NCI-H524 (cell line): Measurements from ENCODE around the gene TAF11.
"Not testable (repeated sequence)": the region's sequence is repeated elsewhere in the genome, so short reads cannot be mapped to it uniquely, and the experiment has no call there.

Experiments used
- DNase-seq, 2 experiments: peaks; one replicate each; lab custom pipeline; 2025; lab: John Stamatoyannopoulos, UW

Gene TAF11

DNA sequence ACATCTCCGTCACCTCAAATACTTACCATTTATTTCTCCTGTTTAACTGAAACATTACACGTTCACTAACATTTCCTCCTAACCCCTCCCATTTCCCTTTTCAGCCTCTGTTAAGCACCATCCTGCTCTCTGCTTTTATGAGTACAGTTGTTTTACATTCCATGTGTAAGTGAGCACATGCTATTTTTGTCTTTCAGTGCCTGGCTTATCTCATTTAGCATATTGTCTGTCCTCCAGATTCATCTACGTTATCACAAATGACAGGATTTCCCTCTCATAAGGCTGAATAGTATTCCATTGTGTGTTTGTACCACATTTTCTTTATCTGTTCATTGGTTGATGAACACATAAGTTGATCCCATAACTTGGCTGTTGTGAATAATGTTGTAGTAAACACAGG is 22.7 kb downstream of the TAF11 start:
- no peak for DNase-seq

DNA sequence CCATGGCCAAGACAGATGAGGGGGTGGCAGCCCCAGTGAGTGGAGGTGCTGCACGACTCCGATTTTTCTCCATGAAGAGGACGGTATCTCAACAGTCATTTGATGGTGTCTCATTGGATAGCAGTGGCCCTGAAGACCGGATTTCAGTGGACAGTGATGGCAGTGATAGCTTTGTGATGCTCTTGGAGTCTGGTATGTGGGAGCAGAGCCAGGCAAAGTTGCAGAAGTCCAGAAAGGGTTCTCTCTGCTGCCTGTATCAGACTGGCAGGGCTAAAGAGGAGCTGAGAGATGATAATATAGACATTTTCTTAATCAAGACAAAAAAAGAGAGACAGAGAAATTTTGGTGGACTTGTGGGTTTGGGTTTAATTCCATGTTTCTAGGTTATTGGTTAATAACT is 23.8 kb downstream of the TAF11 start:
- DNase-seq = no peak

DNA sequence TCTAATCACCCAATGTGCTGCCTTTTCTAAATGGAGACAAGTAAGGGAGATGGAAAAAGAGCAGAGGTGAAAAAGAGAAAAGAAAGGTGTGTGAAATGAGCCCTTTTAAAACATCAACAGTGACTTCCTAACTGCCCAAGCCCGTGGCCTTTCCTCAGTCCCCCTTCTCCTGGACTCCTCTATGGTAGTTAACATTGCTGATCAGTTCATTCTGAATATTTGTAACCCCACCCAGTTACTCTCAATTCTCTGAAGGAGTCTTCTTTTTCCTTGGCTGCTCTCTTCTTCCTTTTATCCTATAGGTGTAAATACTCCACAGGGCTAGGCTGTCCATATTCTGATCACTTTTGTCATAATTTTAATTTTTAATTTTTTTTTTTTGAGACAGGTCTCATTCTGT is 27.1 kb downstream of the TAF11 start:
- no peak for DNase-seq

DNA sequence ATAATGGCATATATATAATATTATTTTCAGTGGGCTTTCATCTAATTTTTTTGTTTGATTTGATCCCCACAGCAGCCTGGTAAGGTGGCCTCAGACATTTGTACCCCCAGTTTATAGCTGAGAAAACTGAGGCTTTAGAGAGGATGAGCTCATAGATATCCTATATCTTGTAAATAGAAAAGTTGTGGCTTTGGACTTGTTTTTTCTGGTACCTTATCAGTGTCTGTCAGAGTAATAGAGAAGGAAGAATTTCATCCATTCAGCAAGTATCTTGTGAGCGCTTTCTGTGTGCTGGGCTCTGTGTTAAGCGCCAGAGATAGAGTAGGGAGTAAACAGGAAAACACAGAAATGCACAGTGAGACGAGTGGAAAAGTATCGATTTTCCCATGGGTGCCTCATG is 27.9 kb downstream of the TAF11 start:
- DNase-seq = no peak

DNA sequence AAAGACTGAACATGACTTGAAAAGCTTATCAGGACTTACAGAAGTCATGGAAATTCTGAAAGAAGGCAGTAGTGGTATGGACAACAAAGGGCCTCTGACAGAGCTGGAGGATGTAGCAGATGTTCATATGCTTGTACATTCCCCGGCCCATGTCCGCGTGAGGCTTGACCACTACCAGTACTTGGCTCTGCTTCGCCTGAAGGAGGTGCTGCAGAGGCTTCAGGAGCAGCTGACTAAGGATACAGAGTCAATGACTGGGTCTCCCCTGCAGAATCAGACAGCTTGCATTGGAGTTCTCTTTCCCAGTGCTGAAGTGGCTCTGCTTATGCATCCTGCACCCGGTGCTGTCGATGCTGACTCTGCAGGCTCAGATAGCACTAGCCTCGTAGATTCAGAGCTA is 29.2 kb downstream of the TAF11 start:
- no peak for DNase-seq

DNA sequence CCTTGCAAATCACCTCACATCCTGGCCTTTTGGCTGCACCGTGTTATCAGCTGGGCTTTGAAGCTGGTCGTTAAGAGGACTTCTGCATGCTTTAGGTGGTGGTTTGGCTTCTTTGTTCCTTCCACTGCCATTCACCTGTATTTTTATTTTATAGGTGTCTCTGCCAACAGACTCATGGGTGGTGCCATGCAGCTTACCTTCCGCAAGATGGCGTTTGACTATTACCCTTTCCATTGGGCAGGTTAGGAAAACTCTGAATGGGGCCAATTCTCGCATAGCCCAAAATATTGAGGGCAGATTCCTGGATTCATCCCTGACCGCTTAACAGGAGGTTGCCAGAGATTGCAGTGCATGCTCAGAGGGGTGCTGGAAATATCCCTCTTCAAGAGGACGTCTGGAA is 32.4 kb downstream of the TAF11 start:
- DNase-seq = no peak

DNA sequence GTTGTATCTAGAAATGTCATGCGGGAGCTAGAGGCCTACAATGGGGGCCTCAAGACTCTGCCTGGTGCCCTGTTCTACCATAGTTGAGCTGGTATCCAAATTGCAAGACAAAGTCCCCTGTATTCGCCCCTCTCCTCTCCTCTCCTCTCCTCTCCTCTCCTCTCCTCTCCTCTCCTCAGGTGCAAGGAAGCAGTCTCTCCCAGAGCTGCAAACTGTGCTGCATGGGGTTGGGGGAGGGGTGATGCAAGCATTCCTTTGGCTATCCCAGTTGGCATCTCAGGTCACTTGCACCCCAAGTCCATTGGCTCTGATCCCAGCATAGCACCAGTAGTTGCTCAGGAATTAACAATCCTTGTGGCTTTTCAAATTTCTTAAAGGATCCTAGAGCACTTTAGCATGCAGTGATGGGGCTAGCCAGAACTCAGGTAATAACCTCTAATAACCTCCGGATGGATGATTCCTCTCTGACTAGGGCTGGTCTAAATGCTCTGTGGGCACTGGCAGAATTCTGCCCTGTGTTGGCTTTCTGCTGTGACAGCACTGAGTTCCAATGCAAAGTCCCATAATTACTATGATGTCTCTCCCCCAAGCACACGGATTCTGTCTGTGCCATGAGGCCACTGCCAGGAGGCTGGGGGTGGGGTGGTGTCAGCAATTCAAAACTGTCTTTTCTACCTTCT is 35.3 kb downstream of the TAF11 start:
- no peak for DNase-seq

DNA sequence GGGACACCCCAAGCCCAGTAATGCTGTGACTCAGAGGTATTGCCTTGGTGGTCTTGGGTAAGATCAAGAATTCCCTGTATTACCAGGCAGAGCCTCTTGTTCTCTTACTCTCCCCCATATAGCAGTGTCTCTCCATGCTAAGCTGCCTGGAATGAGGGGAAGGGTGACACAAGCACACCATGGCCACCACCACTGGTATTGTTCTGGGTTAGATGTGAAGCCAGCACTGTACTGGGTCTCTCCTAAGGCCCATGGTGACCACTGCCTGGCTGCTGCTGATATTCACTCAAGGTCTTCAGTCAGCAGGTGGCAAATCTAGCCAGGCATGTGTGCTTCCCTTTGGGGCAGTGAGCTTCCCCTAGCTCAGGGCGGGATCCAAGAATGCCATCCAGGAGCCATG is 36.5 kb downstream of the TAF11 start:
- DNase-seq = no peak

DNA sequence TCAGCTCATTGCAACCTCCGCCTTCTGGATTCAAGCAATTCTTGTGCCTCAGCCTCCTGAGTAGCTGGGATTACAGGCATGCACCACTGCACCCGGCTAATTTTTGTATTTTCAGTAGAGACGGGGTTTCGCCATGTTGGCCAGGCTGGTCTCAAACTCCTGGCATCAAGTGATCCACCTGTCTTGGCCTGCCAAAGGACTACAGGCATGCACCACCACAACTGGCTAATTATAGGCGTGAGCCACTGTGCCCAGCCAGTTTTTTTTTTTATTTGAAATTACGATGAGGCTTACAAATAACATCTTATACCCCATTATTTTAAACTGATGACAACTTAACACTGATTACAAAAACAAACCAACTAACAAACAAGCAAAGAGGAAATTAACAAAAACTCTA is 38.8 kb downstream of the TAF11 start:
- DNase-seq = not testable (repeated sequence)

DNA sequence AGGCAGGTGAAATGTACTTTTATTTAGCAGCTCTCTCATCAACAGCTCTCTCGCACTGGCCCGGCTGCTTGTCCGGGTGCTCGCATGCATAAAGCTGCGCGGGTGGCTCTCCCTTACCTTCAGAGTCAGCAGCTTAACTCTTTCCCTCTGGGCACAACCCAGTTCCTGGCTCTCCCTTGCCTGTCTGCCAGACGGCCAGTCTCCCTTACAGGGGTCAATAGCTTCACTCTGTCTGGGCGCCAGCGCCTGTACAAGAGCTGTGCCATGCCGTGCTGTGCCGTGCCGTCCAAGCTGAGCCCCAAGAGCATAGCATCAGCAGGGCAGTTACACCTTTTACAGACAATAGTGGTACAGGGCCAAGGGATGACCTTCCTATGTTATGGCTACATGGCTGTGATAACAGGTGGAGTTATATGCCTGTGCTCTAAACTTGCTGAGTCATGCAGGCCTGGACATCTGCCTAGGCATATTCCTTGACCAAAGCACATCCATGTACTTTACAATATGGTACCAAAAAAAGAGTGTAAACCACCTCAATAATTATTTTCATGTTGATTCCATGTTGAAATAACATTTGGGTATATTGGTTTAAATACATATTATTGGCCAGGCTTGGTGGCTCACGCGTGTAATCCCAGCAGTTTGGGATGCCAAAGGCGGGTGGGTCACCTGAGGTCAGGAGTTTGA is 48.0 kb downstream of the TAF11 start:
- no peak for DNase-seq

DNA sequence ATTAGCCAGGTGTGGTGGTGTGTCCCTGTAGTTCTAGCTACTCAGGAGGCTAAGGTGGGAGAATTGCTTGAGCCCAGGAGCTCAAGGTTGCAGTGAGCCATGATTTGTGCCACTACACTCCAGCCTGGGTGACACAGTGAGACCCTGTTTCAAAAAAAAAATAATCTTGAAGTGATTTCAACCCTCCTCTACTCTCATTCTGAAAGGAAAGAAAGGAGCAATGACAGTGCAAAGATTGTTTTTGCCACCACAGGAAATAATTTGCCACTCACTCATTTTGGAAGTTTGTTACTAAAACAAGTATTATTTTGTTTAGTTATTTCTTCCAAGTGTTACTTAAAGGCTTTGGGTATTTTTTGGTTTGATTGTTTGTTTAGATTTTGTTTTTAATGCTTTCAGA is 50.3 kb downstream of the TAF11 start:
- DNase-seq = no peak

DNA sequence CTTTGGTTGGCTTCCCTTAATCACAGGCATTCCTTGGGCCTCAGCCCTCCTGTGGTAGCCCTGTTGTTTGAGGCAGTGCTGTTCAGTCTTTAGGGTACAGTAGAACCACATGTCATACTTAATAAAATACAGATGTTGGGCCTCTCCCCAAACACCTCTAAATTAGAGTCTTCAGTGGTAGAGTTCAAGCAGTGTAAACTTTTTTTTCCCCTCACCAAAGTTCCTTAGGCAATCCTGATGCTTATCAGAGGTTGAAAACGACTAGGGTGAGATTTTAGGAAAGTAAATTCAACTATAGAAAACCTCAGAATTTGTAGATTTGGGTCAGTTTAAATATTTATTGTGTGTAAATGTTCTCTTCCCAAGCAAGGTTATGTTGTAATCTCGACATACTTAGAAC is 51.4 kb downstream of the TAF11 start:
- DNase-seq = no peak

DNA sequence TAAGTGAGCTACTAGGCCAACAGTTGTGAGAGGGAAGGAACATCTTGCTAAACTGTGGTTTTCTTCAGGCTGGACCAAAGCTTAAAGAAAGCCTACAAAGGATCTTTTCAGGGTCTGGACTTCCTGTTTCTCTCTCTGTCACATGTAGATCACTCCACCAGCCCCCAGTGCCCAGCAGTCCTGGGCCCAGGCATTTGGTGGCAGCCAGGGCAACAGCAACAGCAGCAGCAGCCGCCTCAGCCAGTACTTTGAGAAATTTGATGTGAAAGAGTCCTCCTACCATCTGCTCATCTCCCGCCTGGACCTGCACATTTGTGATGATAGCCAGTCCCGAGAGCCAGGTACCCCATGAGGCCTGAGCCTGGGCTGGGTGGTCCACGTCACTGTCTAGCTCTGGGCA is 51.8 kb downstream of the TAF11 start:
- DNase-seq = no peak

DNA sequence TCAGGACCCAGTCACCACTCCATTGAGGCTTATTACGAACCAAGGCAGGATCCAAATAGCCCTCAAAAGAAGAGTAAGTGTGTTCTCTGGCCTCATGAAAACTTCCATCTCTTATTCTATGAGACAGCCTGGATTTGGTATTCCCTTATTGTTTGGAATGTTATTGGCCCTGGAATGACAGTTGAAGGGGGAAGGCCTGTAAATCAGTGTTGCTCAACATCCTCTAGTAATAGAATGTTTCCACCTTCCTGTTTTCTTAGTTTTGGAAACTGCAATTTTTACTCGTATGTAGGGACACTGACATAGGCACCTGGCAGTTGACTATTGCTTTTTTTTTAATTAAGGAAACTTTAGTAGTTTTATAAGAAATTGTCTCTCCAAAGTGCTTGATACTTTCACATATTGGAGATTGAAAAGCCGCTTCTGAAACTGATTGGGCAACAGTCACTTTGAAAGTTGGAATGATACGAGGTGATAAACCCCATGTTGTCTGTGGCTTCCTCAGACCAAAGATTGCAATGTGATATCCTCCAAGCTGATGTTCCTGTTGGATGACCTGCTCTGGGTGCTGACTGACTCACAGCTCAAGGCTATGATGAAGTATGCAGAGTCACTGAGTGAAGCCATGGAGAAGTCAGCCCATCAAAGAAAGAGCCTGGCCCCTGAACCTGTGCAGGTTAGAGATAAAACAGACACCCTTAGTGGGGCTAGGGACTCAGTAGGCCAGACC is 52.9 kb downstream of the TAF11 start:
- DNase-seq = no peak

DNA sequence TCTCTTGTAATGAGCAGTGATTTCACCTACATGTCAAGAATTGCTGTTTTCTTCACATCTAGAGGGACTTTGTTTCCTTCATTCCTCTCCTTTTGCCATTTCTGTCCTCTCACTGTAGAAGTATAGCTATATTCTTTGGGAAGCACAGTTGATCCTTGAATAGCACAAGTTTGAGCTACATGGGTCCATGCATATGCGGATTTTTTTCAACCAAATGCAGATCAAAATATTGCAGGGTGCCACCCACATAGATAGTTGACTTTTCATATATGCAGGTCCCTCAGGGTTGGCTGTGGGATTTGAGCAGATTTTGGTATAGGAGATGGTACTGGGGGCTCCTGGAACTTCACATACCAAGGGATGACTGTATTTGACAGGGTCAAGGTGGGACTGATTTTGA is 54.9 kb downstream of the TAF11 start:
- no peak for DNase-seq

DNA sequence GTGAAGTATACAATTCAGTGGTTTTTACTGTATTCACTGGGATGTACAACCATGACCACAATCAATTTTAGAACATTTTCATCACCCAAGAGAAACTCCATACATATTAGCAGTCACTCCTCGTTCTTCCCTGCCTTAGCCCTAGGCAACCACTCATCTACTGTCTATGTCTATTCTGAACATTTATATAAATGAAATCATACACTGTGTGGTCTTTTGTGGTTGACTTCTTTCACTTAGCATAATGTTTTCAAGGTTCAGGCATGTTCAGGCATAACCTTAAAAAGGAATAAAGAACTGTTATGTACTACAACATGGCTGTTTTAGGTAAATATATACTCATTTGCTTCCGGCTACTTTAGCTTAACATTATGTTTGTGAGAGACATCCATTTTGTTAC is 58.7 kb downstream of the TAF11 start:
- no peak for DNase-seq
